Stimulated activated CD4-positive, alpha-beta T cell treated with anti-CD3 and anti-CD28 coated beads, Interleukin-2, amount 100 ng/mL, for 4 hours (primary cell): Measurements from ENCODE around the gene KRTAP5-7.
"Not testable (repeated sequence)": the region's sequence is repeated elsewhere in the genome, so short reads cannot be mapped to it uniquely, and the experiment has no call there.

Experiments
- DNase-seq: peaks from one replicate; pipeline ENCODE4 v3.0.0-alpha.2; 2020; ENCODE audit warnings: low read depth

KRTAP5-7 gene

DNA sequence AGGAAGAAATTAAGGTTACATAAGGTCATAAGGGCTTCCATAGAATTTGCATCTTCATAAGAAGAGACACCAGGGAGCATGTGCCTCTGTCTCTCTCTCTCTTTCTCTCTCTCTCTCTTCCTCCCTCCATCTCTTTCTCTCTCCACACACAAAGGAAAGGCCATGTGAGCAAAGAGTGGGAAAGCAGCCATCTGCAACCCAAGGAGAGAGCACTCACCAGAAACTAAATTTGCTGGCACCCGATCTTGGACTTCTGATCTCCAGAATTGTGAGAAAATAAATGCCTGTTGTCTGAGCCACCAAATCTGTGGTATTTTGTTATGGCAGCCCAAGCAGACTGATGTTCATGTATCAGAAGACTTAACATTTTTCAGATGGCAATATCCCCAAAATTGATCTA, 31.9 kb downstream of the KRTAP5-7 start:
- no peak for DNase-seq

DNA sequence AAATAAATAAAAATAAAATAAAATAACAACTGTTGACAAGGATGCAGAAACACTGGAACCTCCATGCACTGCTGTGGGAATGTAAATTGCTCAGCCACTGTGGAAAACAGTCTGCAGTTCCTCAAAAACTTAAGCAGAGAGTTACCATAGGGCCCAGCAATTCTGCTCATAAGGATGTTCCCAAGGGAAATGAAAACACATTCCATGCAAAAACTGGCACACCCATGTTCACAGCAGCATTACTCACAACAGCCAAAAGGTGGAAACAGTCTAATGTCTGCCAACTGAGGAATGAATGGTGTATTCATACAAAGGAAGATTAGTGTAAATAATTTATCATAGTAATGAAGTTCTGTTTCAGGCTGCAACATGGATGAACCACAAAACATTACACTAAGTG, 35.1 kb downstream of the KRTAP5-7 start:
- no peak for DNase-seq

- no peak for DNase-seq
These were observed 36.3 kb downstream of the KRTAP5-7 start for GRCh38 chr11:71563406-71563805.

- no peak for DNase-seq
These were observed 37.4 kb downstream of the KRTAP5-7 start for GRCh38 chr11:71564430-71564829.

GRCh38 chr11:71565263-71565662, 38.2 kb downstream of the KRTAP5-7 start, which contains the start of gene KRTAP5-10:
KRTAP5-10 (plus strand) TSS chr11:71565563; CDS start chr11:71565588, 25 bp downstream.
- no peak for DNase-seq

DNA sequence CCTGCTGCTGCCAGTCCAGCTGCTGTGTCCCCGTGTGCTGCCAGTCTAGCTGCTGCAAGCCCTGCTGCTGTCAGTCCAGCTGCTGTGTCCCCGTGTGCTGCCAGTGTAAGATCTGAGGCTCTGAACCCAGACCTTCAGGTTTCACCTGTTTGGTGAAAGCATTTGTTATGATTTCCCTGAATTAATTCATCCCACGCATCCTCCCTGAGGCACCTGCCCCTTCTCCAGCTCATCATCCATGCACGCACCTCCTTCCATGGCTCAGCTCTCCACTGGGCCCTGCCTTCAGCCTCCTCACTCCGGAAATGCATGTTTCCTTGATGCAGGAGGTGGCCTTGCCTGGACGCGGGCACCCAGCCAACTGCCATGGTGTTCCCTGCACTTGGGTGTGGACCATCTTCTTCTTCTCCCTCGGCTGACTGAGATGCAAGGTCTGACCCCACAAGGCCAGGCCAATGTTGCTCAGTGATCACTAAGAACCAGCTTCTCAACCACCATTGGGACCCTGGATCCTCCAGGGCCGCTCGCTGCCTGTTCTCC, 39.1 kb downstream of the KRTAP5-7 start:
- DNase-seq, result no peak

DNA sequence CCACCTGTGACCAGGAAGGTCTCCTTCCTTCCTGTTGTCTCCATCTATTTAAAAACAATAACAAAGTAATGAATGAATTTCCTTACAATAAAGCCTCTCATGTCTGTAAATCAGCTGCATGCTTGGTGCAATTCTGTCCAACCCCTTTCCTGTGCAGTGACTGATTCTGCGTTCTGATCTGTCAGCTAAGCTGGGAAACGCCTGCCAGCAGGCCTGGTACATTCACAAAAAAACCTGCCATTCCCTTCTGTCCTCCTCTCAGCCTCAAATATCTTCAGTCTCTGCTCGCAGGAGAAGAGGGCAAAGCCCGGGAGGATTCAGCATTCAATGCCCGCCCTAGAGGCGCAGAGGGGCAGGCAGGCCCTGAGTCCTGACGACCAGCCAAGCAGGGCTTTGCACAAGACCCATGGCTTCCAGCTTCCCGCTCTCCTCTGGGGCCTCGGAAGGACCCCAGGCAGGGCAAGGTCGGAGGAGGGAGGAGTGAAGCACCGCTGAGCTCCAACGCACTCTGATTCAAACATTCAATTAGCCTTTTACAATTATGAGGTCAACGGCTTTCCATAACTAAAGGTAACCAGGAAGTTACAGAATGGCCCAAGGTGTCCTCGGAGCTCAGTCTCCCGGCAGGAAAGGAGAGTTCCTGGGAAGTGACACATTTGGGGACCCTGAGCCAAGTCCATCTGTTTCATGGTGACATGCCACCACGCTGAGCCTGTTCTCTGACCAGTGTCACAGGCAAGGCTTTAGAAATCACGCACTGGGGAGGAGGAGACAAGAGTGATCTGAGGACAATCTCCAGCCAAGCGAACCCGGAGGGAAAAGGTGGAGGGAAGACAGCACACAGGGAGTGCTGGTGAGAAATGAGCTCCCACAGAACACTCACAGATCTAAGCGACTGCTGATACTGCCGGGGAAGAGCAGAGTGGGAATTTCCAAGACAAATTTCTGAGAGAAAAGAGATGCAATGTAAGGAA, 39.8 kb downstream of the KRTAP5-7 start:
- not testable (repeated sequence) for DNase-seq

DNA sequence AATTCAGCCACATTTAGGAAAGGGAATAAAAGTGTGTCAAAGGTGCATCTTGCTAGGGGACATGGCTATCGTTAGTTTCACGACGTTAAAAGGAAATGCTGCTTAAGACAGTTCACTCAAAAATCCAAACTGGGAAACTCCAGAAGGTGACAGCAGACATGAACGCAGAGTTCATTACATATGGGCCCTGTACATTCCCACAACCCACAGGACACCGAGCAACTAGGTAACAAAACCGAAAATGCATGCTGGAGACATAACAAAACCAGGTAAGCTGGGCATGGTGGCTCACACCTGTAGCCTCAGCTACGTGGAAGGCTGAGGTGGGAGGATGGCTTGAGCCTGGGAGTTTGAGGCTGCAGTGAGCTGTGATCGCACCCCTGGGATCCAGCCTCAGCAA, 40.6 kb downstream of the KRTAP5-7 start:
- not testable (repeated sequence) for DNase-seq

GRCh38 chr11:71568704-71569349, 41.8 kb downstream of the KRTAP5-7 start:
- no peak for DNase-seq

DNA sequence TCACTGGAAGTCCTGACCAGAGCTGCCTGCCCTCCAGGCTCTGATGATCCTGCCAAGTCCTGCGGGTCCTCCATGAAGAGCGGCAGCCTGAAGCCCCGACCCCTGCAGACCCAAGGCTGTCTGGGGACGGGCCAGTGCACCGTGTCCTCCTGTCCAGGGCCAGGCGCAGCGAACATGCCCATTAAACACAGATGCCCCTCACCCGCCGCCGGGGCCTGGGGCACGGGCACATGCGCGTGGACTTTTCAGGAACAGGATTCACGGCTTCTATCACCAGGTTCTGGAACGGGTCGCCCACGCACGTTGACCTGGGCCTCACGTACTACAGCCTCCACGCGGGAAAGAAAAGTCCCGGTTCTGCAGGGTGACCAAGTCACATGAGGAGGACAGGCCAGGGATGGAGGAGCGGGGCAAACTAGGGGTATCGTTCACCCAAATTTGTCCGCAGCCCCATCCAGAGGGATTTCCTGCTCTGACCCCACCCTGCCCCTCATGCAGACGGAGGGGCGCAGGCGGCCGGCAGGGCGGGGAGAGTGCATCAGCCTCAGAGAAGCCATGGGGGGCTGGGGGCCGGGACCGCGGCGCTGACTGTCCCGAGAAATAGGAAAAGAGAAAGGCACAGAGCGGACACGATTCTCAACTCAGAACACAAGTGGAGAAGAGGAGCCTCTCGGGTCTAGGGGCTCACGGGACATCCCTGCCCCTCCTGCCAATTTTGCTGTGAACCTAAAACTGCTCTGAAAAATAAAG, 44.2 kb downstream of the KRTAP5-7 start:
- DNase-seq, result not testable (repeated sequence)

- no peak for DNase-seq
These were observed 45.7 kb downstream of the KRTAP5-7 start for GRCh38 chr11:71572811-71573210.

- no peak for DNase-seq
These were observed 47.4 kb downstream of the KRTAP5-7 start for GRCh38 chr11:71574418-71574817.

DNA sequence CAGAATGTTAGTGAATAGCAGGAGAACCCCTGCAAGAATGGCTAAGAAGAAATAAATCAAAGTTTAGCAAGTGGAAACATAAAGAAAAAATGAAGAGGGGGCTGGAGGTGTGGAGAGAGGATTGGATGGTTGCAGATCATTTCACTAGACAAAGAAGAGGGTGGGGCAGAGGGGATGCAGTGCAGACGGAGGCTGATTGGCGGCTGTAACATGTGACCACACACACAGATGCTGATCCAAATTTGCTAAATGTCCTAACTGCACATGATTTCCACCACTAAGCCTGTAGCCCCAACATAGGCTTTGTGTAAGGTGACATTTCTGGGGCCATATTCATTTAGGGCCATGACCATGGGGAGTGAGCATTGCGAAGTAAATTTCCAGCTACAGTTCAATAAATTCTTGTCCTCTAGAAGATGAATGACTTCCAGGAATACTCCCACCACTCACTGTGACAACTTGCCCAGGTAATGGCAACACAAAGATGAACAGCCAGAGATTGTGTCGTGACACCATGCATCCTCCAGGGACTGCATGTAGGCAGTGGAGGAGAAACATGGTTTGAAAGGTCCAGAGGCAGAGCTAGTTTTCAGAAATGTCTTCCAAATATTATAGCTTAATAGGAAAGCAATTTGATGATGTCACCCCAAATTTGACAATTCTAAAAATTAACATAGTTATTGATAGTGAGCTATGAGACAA, 48.8 kb downstream of the KRTAP5-7 start:
- DNase-seq, result no peak

GRCh38 chr11:71576688-71577465, 49.8 kb downstream of the KRTAP5-7 start:
- DNase-seq, result not testable (repeated sequence)

DNA sequence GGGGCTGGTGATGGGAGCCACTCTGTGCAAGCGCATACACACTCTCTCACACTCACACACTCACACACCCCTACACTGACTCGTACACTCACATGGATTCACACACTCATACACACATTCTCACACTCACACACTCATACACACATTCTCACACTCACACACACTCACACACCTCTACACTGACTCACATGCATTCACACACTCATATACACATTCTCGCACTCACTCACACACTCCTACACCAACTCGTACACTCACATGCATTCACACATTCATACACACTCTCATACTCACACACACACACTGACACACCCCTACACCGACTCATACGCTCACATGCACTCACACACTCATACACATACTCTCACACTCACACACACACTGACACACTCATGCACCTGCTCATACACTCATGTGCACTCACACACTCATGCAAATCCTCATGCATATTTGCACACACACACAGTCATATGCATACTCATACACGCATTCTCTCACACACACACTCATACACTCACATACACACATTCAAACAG, 50.5 kb downstream of the KRTAP5-7 start:
- DNase-seq, result no peak
